ENCODE measurements around the gene MELK. TPM values are rescaled to one million over a fixed set of nuclear protein-coding genes. Genes with fewer than 3 reads are reported as not detected.
"Not testable (repeated sequence)": the region's sequence is repeated elsewhere in the genome, so short reads cannot be mapped to it uniquely, and the experiment has no call there.

Gene MELK
- polyA plus RNA-seq, 6 donors from 2014 or later, result not detected

GRCh38 chr9:36559036-36559695 lies 13.5 kb upstream of the MELK start:
- H3K9me3 Mint-ChIP-seq, result no peaks in the 10 kb centered on the region
- ATAC-seq (ENCODE audit: low read depth in 2 of 2) (no peak), DNase-seq (no peak)
- no peaks in the 10 kb centered on the region for H3K36me3 Mint-ChIP-seq
- no peak overlapping the region for H3K27ac Mint-ChIP-seq
- H3K4me1 Mint-ChIP-seq, result peaks cover 0 to 4% (median 0%) of the 10 kb centered on the region in 3 donors
- no peak overlapping the region for H3K4me3 Mint-ChIP-seq
- no peaks in the 10 kb centered on the region for H3K27me3 Mint-ChIP-seq

- no peaks in the 10 kb centered on the region for H3K27me3 Mint-ChIP-seq
- H3K4me3 Mint-ChIP-seq, result no peak overlapping the region
- DNase-seq, result no peak
- ATAC-seq (ENCODE audit: low read depth in 2 of 2), result no peak
- H3K27ac Mint-ChIP-seq, result no peak overlapping the region
- peaks cover 0 to 2% (median 0%) of the 10 kb centered on the region in 3 donors for H3K4me1 Mint-ChIP-seq
- no peaks in the 10 kb centered on the region for H3K9me3 Mint-ChIP-seq
- no peaks in the 10 kb centered on the region for H3K36me3 Mint-ChIP-seq
Measured at GRCh38 chr9:36560771-36561170, 11.9 kb upstream of the MELK start.

GRCh38 chr9:36562801-36563200 lies 9.9 kb upstream of the MELK start:
- ATAC-seq (ENCODE audit: low read depth in 2 of 2), result not testable (repeated sequence)

GRCh38 chr9:36566813-36567221 lies 5.9 kb upstream of the MELK start:
- H3K36me3 Mint-ChIP-seq, result no peaks in the 10 kb centered on the region
- H3K27me3 Mint-ChIP-seq, result peaks cover 0 to 16% (median 0%) of the 10 kb centered on the region in 3 donors
- DNase-seq (no peak), ATAC-seq (ENCODE audit: low read depth in 2 of 2) (no peak)
- H3K9me3 Mint-ChIP-seq, result no peaks in the 10 kb centered on the region
- H3K27ac Mint-ChIP-seq, result no peak overlapping the region
- peaks cover 0 to 2% (median 0%) of the 10 kb centered on the region in 3 donors for H3K4me1 Mint-ChIP-seq
- H3K4me3 Mint-ChIP-seq, result peak overlapping the region in 1 of 8 donors; percentile 37

More at GRCh38 chr9:36562801-36563200, 9.9 kb upstream of the MELK start:
- not testable (repeated sequence) for H3K36me3 Mint-ChIP-seq, H3K4me1 Mint-ChIP-seq, DNase-seq, H3K27me3 Mint-ChIP-seq, H3K9me3 Mint-ChIP-seq
- H3K27ac Mint-ChIP-seq, result peak overlapping the region in 1 of 6 donors; percentile 14
- peak overlapping the region in 1 of 8 donors; percentile 40 for H3K4me3 Mint-ChIP-seq

- H3K27me3 Mint-ChIP-seq, result peaks cover 0 to 16% (median 0%) of the 10 kb centered on the region in 3 donors
- peaks cover 10 to 16% (median 14%) of the 10 kb centered on the region in 3 donors for H3K4me1 Mint-ChIP-seq
- H3K4me3 Mint-ChIP-seq; H3K27ac Mint-ChIP-seq; ATAC-seq (ENCODE audit: low read depth in 2 of 2); DNase-seq; H3K36me3 Mint-ChIP-seq; H3K9me3 Mint-ChIP-seq: not testable (repeated sequence)
Measured at GRCh38 chr9:36568681-36569080, 4.0 kb upstream of the MELK start.

GRCh38 chr9:36571333-36571732 lies 1.4 kb upstream of the MELK start:
- ATAC-seq (ENCODE audit: low read depth in 2 of 2) (no peak), DNase-seq (no peak)
- peak overlapping the region in 5 of 8 donors; percentile 12 to 90 (median 72) for H3K4me3 Mint-ChIP-seq
- no peaks in the 10 kb centered on the region for H3K9me3 Mint-ChIP-seq
- H3K27me3 Mint-ChIP-seq, result peaks cover 0 to 16% (median 0%) of the 10 kb centered on the region in 3 donors
- peak overlapping the region in 1 of 6 donors; percentile 27 for H3K27ac Mint-ChIP-seq
- no peaks in the 10 kb centered on the region for H3K36me3 Mint-ChIP-seq
- peaks cover 11 to 17% (median 15%) of the 10 kb centered on the region in 3 donors for H3K4me1 Mint-ChIP-seq

- not testable (repeated sequence) for H3K27me3 Mint-ChIP-seq; H3K36me3 Mint-ChIP-seq; H3K9me3 Mint-ChIP-seq; DNase-seq; H3K27ac Mint-ChIP-seq; ATAC-seq (ENCODE audit: low read depth in 2 of 2)
- Mint-ChIP-seq H3K4me3 (peak overlapping the region in 4 of 8 donors; percentile 90 to 95 (median 92)), H3K4me1 (peaks cover 11 to 17% (median 15%) of the 10 kb centered on the region in 3 donors)
Measured at GRCh38 chr9:36574045-36574444, 1.4 kb downstream of the MELK start.

- H3K4me3 Mint-ChIP-seq, result peak overlapping the region in 1 of 8 donors; percentile 53
- no peaks in the 10 kb centered on the region for H3K9me3 Mint-ChIP-seq
Measured at GRCh38 chr9:36575411-36575882, 2.8 kb downstream of the MELK start.

GRCh38 chr9:36576866-36577265 lies 4.2 kb downstream of the MELK start:
- Mint-ChIP-seq H3K27ac (no peak overlapping the region), H3K4me3 (no peak overlapping the region), H3K4me1 (peaks cover 11 to 15% (median 14%) of the 10 kb centered on the region in 3 donors), H3K36me3 (no peaks in the 10 kb centered on the region), H3K27me3 (no peaks in the 10 kb centered on the region), H3K9me3 (no peaks in the 10 kb centered on the region)
- DNase-seq (no peak), ATAC-seq (ENCODE audit: low read depth in 2 of 2) (no peak)

More at GRCh38 chr9:36575411-36575882, 2.8 kb downstream of the MELK start:
- Mint-ChIP-seq H3K27me3 (no peaks in the 10 kb centered on the region), H3K36me3 (no peaks in the 10 kb centered on the region), H3K27ac (no peak overlapping the region), H3K4me1 (peaks cover 11 to 17% (median 15%) of the 10 kb centered on the region in 3 donors)
- no peak for ATAC-seq (ENCODE audit: low read depth in 2 of 2)
- no peak for DNase-seq

GRCh38 chr9:36584620-36585460 lies 12.1 kb downstream of the MELK start:
- ATAC-seq (ENCODE audit: low read depth in 2 of 2) (no peak), DNase-seq (no peak)
- Mint-ChIP-seq H3K4me1 (no peaks in the 10 kb centered on the region), H3K36me3 (no peaks in the 10 kb centered on the region), H3K9me3 (no peaks in the 10 kb centered on the region), H3K27ac (no peak overlapping the region), H3K4me3 (no peak overlapping the region), H3K27me3 (no peaks in the 10 kb centered on the region)

- Mint-ChIP-seq H3K27ac (no peak overlapping the region), H3K4me3 (no peak overlapping the region), H3K36me3 (no peaks in the 10 kb centered on the region), H3K4me1 (no peaks in the 10 kb centered on the region), H3K27me3 (no peaks in the 10 kb centered on the region), H3K9me3 (no peaks in the 10 kb centered on the region)
- DNase-seq, result no peak
- ATAC-seq (ENCODE audit: low read depth in 2 of 2), result no peak
Measured at GRCh38 chr9:36590231-36590630, 17.5 kb downstream of the MELK start.

- H3K4me1 Mint-ChIP-seq, result no peaks in the 10 kb centered on the region
- peak overlapping the region in 1 of 6 donors; percentile 0 for H3K27ac Mint-ChIP-seq
- no peak for ATAC-seq (ENCODE audit: low read depth in 2 of 2)
- H3K27me3 Mint-ChIP-seq, result no peaks in the 10 kb centered on the region
- H3K36me3 Mint-ChIP-seq, result no peaks in the 10 kb centered on the region
- no peaks in the 10 kb centered on the region for H3K9me3 Mint-ChIP-seq
- DNase-seq, result no peak
- H3K4me3 Mint-ChIP-seq, result no peak overlapping the region
Measured at GRCh38 chr9:36592801-36593583, 20.3 kb downstream of the MELK start.

- no peak overlapping the region for H3K27ac Mint-ChIP-seq
- no peaks in the 10 kb centered on the region for H3K4me1 Mint-ChIP-seq
- DNase-seq, result no peak
- no peaks in the 10 kb centered on the region for H3K27me3 Mint-ChIP-seq
- H3K36me3 Mint-ChIP-seq, result no peaks in the 10 kb centered on the region
- H3K4me3 Mint-ChIP-seq, result no peak overlapping the region
- H3K9me3 Mint-ChIP-seq, result no peaks in the 10 kb centered on the region
- ATAC-seq (ENCODE audit: low read depth in 2 of 2), result no peak
Measured at GRCh38 chr9:36594213-36594612, 21.5 kb downstream of the MELK start.

Measured in naive B cell (primary cell).